K562 (cell line): ENCODE measurements around the gene E2F1. TPM values are rescaled to one million over a fixed set of nuclear protein-coding genes. Genes with fewer than 3 reads are reported as not detected.

ENCODE experiments used
- DIDO1 ChIP-seq: fragments of 450-650 bp; IDR thresholded peaks from 2 replicates; pipeline ENCODE4 v1.6.1; 2016; ENCODE audit warnings: low read depth, missing biosample characterization, missing genetic modification characterization
- DPF2 ChIP-seq: fragments of 450-650 bp; IDR thresholded peaks from 2 replicates; pipeline ENCODE4 v1.6.1; 2016
- KDM2B ChIP-seq: fragments of 250-450 bp; sonication (Bioruptor Pico); IDR thresholded peaks from 2 replicates; pipeline ENCODE4 v1.8.0; 2021; ENCODE audit warnings: mild to moderate bottlenecking, moderate library complexity
- KLF10 ChIP-seq: fragments of 250-450 bp; sonication (Bioruptor Pico); IDR thresholded peaks from 2 replicates; pipeline ENCODE4 v1.6.1; 2021; ENCODE audit warnings: matching md5 sums
- MYBL2 ChIP-seq, 2 experiments: fragments of 450-650 bp in 1 of 2; sonication (generic) in 1 of 2; formaldehyde crosslinking in 1 of 2; IDR thresholded peaks; 2 replicates each; pipeline versions ENCODE4 v1.6.1 to v1.8.1; 2017 to 2022; ENCODE audit warnings: borderline replicate concordance in 1 of 2, inconsistent platforms in 1 of 2, low read depth in 1 of 2, mild to moderate bottlenecking in 1 of 2, missing genetic modification reagents in 1 of 2, moderate library complexity in 1 of 2
- PHF21A ChIP-seq: fragments of 450-650 bp; IDR thresholded peaks from 2 replicates; pipeline ENCODE4 v1.6.1; 2017; ENCODE audit warnings: low read depth, borderline replicate concordance
- PURB ChIP-seq: sonication (generic); formaldehyde crosslinking; IDR thresholded peaks from 2 replicates; pipeline ENCODE4 v1.9.0; 2021; ENCODE audit warnings: low read depth, mild to moderate bottlenecking, missing genetic modification reagents
- SAFB ChIP-seq: fragments of 200-400 bp; formaldehyde crosslinking; IDR thresholded peaks from 2 replicates; pipeline ENCODE4 v1.6.1; 2017; ENCODE audit warnings: low read depth, low read length, borderline replicate concordance
- SUPT5H ChIP-seq: fragments of 450-650 bp; IDR thresholded peaks from 2 replicates; pipeline ENCODE4 v1.6.1; 2016
- TAF9B ChIP-seq: fragments of 450-650 bp; IDR thresholded peaks from 2 replicates; pipeline ENCODE4 v1.6.1; 2018; ENCODE audit warnings: mild to moderate bottlenecking; ENCODE audit not compliant: partially characterized antibody
- ZNF75A ChIP-seq: fragments of 450-650 bp; formaldehyde crosslinking; IDR thresholded peaks from 2 replicates; pipeline ENCODE4 v1.4.0; 2020; ENCODE audit warnings: mild to moderate bottlenecking
- polyA plus RNA-seq, 8 experiments: library from polyadenylated mRNA; depleted of rRNA in 4 of 8; stranded (reverse) in 5 of 8; unstranded in 3 of 8; fragments of >200 nt; fragmentation: Nextera tagmentation in 2 of 8; fragmentation: Illumina TruSeq in 1 of 8; extraction: Ambion mirVana in 2 of 8; extraction: Trizol in 1 of 8; gene quantifications; 2 replicates each; pipeline versions ENCODE4 v1.2.1 to v1.2.3, GENCODE V29; 2011 to 2014; ENCODE audit warnings: inconsistent platforms in 1 of 8, missing spikeins in 1 of 8
- total RNA-seq, 7 experiments: library from RNA; depleted of rRNA in 6 of 7; stranded (reverse); fragments of >200 nt in 6 of 7; fragmentation: Illumina TruSeq in 2 of 7; extraction: Trizol in 2 of 7; gene quantifications; 2 replicates each; pipeline versions ENCODE4 v1.2.1 to v1.2.3, GENCODE V29; 2011 to 2021; ENCODE audit warnings: low replicate concordance in 1 of 7
- TF ChIP-seq, protein P1 (sequence below): IDR thresholded peaks from 3 replicates; pipeline ENCODE4 v1.6.1; 2011; ENCODE audit warnings: borderline replicate concordance, mild to moderate bottlenecking; ENCODE audit not compliant: insufficient read length, insufficient read depth
- TF ChIP-seq, protein P2 (sequence below): fragments of 450-650 bp; IDR thresholded peaks from 2 replicates; pipeline ENCODE4 v1.6.1; 2014; ENCODE audit warnings: low read depth, mild to moderate bottlenecking, moderate library complexity, borderline replicate concordance
- TF ChIP-seq, protein P3 (sequence below): fragments of 250-450 bp; sonication (Bioruptor Pico); IDR thresholded peaks from 2 replicates; pipeline ENCODE4 v1.5.0; 2021
- TF ChIP-seq, protein P4 (sequence below), 2 experiments: fragments of 450-650 bp; IDR thresholded peaks; 2 replicates each; pipeline ENCODE4 v1.6.1; 2016
- TF ChIP-seq, protein P5 (sequence below): fragments of 250-450 bp; sonication (Bioruptor Pico); IDR thresholded peaks from 2 replicates; pipeline ENCODE4 v1.8.0; 2022; ENCODE audit warnings: inconsistent platforms, mild to moderate bottlenecking, moderate library complexity, borderline replicate concordance
- TF ChIP-seq, protein P6 (sequence below): sonication (generic); formaldehyde crosslinking; IDR thresholded peaks from 2 replicates; pipeline ENCODE4 v1.8.0; 2022; ENCODE audit warnings: mild to moderate bottlenecking, missing genetic modification reagents, borderline replicate concordance

Gene E2F1
- total and polyA plus RNA-seq, 9 of the 15 experiments (the other 6 are each of a cell fraction or from before 2014, with no cell fraction given) = 0.14 to 30.6 (median 13.1) TPM

DNA sequence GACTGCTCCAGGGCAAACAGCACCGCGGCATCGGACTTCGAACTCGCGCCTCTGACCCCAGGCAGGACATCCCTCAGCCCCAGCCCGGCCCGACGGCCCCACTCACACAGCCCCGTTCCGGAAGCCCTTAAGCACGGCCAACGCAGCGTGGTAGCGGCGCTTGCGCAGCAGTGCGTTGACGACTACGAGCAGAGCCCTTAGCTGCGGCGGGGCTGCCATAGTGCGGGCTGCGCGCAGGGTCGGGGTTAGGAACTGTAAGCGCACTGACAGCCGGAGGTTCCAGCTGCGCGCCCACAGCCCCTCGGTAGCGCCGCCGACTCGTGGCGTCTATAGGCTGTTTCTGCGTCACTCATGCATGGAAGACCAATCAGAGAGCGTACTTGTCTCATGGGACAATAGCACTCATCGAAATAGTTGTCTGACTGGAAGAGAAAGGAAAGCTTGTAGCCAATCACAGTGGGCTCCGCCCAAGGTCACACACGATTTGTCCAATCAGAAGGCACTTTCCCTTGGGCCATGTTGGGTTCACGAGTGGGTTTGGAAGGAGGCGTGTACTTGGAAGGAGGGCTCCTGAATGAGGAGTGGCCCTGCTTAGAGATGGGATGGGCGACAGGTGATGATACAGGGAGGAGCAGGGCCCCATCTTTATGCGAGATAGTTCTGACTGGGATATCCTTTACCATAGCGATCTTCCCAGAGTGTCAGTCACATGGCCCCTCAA lies 34.0 kb upstream of the E2F1 start, which contains the start of gene PXMP4 (continued):
- TF ChIP-seq, protein P1, sequence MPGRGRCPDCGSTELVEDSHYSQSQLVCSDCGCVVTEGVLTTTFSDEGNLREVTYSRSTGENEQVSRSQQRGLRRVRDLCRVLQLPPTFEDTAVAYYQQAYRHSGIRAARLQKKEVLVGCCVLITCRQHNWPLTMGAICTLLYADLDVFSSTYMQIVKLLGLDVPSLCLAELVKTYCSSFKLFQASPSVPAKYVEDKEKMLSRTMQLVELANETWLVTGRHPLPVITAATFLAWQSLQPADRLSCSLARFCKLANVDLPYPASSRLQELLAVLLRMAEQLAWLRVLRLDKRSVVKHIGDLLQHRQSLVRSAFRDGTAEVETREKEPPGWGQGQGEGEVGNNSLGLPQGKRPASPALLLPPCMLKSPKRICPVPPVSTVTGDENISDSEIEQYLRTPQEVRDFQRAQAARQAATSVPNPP = no peak
- TF ChIP-seq, protein P2, sequence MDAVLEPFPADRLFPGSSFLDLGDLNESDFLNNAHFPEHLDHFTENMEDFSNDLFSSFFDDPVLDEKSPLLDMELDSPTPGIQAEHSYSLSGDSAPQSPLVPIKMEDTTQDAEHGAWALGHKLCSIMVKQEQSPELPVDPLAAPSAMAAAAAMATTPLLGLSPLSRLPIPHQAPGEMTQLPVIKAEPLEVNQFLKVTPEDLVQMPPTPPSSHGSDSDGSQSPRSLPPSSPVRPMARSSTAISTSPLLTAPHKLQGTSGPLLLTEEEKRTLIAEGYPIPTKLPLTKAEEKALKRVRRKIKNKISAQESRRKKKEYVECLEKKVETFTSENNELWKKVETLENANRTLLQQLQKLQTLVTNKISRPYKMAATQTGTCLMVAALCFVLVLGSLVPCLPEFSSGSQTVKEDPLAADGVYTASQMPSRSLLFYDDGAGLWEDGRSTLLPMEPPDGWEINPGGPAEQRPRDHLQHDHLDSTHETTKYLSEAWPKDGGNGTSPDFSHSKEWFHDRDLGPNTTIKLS = peak; percentile 71; the same call in 1 of the 2 replicates
- TF ChIP-seq DIDO1 (tag) = peak; percentile 15; the same call in 1 of the 2 replicates
- TF ChIP-seq KDM2B (CRISPR knock-in tag) = 0 out of 2 replicates have a peak, but pooled peaks have one; percentile 47
- TF ChIP-seq, protein P3, sequence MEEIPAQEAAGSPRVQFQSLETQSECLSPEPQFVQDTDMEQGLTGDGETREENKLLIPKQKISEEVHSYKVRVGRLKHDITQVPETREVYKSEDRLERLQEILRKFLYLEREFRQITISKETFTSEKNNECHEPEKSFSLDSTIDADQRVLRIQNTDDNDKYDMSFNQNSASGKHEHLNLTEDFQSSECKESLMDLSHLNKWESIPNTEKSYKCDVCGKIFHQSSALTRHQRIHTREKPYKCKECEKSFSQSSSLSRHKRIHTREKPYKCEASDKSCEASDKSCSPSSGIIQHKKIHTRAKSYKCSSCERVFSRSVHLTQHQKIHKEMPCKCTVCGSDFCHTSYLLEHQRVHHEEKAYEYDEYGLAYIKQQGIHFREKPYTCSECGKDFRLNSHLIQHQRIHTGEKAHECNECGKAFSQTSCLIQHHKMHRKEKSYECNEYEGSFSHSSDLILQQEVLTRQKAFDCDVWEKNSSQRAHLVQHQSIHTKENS (CRISPR knock-in tag) = no peak
- TF ChIP-seq PHF21A = no peak
- TF ChIP-seq, protein P4, sequence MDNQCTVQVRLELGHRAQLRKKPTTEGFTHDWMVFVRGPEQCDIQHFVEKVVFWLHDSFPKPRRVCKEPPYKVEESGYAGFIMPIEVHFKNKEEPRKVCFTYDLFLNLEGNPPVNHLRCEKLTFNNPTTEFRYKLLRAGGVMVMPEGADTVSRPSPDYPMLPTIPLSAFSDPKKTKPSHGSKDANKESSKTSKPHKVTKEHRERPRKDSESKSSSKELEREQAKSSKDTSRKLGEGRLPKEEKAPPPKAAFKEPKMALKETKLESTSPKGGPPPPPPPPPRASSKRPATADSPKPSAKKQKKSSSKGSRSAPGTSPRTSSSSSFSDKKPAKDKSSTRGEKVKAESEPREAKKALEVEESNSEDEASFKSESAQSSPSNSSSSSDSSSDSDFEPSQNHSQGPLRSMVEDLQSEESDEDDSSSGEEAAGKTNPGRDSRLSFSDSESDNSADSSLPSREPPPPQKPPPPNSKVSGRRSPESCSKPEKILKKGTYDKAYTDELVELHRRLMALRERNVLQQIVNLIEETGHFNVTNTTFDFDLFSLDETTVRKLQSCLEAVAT (IDR thresholded peaks at IDR 0.05) = peak; percentile 86 to 99
- 0 out of 2 replicates have a peak, but pooled peaks have one; percentile 24 for TF ChIP-seq DPF2
- TF ChIP-seq ZNF75A (CRISPR knock-in tag) = no peak
- peak; percentile 86 for TF ChIP-seq MYBL2 (IDR thresholded peaks at IDR 0.05; ENCODE audit: low read depth)
- no peak for TF ChIP-seq MYBL2 (CRISPR knock-in tag; IDR thresholded peaks at IDR 0.05; ENCODE audit: borderline replicate concordance)
- TF ChIP-seq KLF10 = no peak
- peak; percentile 74 for TF ChIP-seq SAFB
- TF ChIP-seq, protein P5, sequence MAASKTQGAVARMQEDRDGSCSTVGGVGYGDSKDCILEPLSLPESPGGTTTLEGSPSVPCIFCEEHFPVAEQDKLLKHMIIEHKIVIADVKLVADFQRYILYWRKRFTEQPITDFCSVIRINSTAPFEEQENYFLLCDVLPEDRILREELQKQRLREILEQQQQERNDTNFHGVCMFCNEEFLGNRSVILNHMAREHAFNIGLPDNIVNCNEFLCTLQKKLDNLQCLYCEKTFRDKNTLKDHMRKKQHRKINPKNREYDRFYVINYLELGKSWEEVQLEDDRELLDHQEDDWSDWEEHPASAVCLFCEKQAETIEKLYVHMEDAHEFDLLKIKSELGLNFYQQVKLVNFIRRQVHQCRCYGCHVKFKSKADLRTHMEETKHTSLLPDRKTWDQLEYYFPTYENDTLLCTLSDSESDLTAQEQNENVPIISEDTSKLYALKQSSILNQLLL (CRISPR knock-in tag) = no peak
- 0 out of 2 replicates have a peak, but pooled peaks have one; percentile 48 for TF ChIP-seq SUPT5H
- TF ChIP-seq, protein P6, sequence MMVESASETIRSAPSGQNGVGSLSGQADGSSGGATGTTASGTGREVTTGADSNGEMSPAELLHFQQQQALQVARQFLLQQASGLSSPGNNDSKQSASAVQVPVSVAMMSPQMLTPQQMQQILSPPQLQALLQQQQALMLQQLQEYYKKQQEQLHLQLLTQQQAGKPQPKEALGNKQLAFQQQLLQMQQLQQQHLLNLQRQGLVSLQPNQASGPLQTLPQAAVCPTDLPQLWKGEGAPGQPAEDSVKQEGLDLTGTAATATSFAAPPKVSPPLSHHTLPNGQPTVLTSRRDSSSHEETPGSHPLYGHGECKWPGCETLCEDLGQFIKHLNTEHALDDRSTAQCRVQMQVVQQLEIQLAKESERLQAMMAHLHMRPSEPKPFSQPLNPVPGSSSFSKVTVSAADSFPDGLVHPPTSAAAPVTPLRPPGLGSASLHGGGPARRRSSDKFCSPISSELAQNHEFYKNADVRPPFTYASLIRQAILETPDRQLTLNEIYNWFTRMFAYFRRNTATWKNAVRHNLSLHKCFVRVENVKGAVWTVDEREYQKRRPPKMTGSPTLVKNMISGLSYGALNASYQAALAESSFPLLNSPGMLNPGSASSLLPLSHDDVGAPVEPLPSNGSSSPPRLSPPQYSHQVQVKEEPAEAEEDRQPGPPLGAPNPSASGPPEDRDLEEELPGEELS (CRISPR knock-in tag) = peak; percentile 92
- TF ChIP-seq TAF9B = no peak
- no peak for TF ChIP-seq PURB (CRISPR knock-in tag)
